Panc1 (cell line): ENCODE data around the gene MACROD2. TPM values are rescaled to one million over a fixed set of nuclear protein-coding genes. Genes with fewer than 3 reads are reported as not detected.

Experiments
- ATAC-seq: fragments of 200-7000 bp; cut with Tn5 transposase; 2 replicates; pipeline ENCODE4 v1.9.1; 2020; ENCODE audit warnings: mild to moderate bottlenecking, moderate library complexity
- BruUV-seq: library from RNA; stranded (reverse); fragments of 400-500 nt; replicated peaks from 2 replicates; lab custom pipeline; 2021; lab: Mats Ljungman, UMichigan
- CTCF ChIA-PET: fragments of 300-600 bp; sonication (Branson Sonifier 250); formaldehyde crosslinking; loops from one replicate; lab custom pipeline; 2022; ENCODE audit warnings: antibody characterized with exemption; lab: Charles Lee
- POLR2A ChIA-PET: fragments of 300-600 bp; sonication (Branson Sonifier 250); formaldehyde crosslinking; loops from one replicate; lab custom pipeline; 2022; ENCODE audit warnings: antibody characterized with exemption; lab: Charles Lee
- DNase-seq: peaks from one replicate; pipeline ENCODE4 v3.0.0-alpha.2; 2010; ENCODE audit warnings: low read depth, low spot score
- H3K27ac ChIP-seq: 2 replicates; pipeline ENCODE4 v1.5.1; 2011; ENCODE audit warnings: mild to moderate bottlenecking, low read length, inconsistent platforms
- H3K27me3 ChIP-seq: fragments of 200-500 bp; sonication (Bioruptor generic); 2 replicates; pipeline ENCODE4 v1.6.0; 2014; ENCODE audit warnings: low read length, inconsistent platforms; ENCODE audit not compliant: control insufficient read depth, insufficient read depth
- H3K36me3 ChIP-seq: fragments of 200-500 bp; sonication (Bioruptor generic); 2 replicates; pipeline ENCODE4 v1.5.1; 2014; ENCODE audit warnings: inconsistent platforms, mild to moderate bottlenecking, low read length, moderate library complexity; ENCODE audit not compliant: control insufficient read depth, insufficient read depth
- H3K4me1 ChIP-seq: 2 replicates; pipeline ENCODE4 v1.5.1; 2011; ENCODE audit warnings: inconsistent platforms, mild to moderate bottlenecking, low read length, moderate library complexity; ENCODE audit not compliant: control insufficient read depth, insufficient read depth
- H3K4me3 ChIP-seq, 2 experiments: 2 replicates each; pipeline ENCODE4 v1.5.1; 2011 to 2012; ENCODE audit warnings: low read depth in 2 of 2, low read length in 2 of 2, mild to moderate bottlenecking in 2 of 2, inconsistent platforms in 1 of 2, moderate library complexity in 1 of 2
- H3K9me3 ChIP-seq: fragments of 200-500 bp; sonication (Bioruptor generic); 2 replicates; pipeline ENCODE4 v1.5.1; 2014; ENCODE audit warnings: low read depth, mild to moderate bottlenecking, inconsistent platforms, low read length, moderate library complexity; ENCODE audit not compliant: control insufficient read depth, insufficient read depth
- CTCF ChIP-seq: fragments of 450-650 bp; IDR thresholded peaks from 2 replicates; pipeline ENCODE4 v1.5.1; 2017; ENCODE audit warnings: mild to moderate bottlenecking
- POLR2AphosphoS5 ChIP-seq: IDR thresholded peaks from 2 replicates; pipeline ENCODE4 v1.6.1; 2012; ENCODE audit warnings: mild to moderate bottlenecking, low read depth, low read length, moderate library complexity
- REST ChIP-seq, 2 experiments: IDR thresholded peaks; 2 replicates each; pipeline ENCODE4 v1.6.1; 2011 to 2012; ENCODE audit warnings: low read depth in 2 of 2, control low read depth in 1 of 2, low read length in 1 of 2, mild to moderate bottlenecking in 1 of 2, moderate library complexity in 1 of 2; ENCODE audit not compliant: insufficient read depth in 1 of 2
- SIN3A ChIP-seq: IDR thresholded peaks from 2 replicates; pipeline ENCODE4 v1.6.1; 2012; ENCODE audit warnings: low read depth, mild to moderate bottlenecking, low read length, moderate library complexity, borderline replicate concordance; ENCODE audit not compliant: insufficient read depth
- TCF7L2 ChIP-seq: IDR thresholded peaks from 2 replicates; pipeline ENCODE4 v1.6.1; 2011; ENCODE audit warnings: mild to moderate bottlenecking, low read depth, low read length, inconsistent platforms
- in situ Hi-C: cut with HindIII; loops from 2 replicates; pipeline ENCODE4 v1.10.0; 2016; ENCODE audit warnings: low sequenced_read_pairs, low pct_unique_long_range_greater_than_20kb
- intact Hi-C: fragments of 100-400 bp; cut with micrococcal nuclease; formaldehyde crosslinking; loops from one replicate; pipeline ENCODE4 v1.10.0; 2022; ENCODE audit not compliant: unreplicated experiment
- total RNA-seq: library from RNA; stranded (reverse); gene quantifications from one replicate; pipeline ENCODE4 v1.2.1, GENCODE V29; 2021; ENCODE audit not compliant: unreplicated experiment

Gene MACROD2
- total RNA-seq, 1 experiment from 2014 or later: 1.2 TPM

GRCh38 chr20:15913391-15914025 is 1918.2 kb downstream of the MACROD2 start:
- TF ChIP-seq SIN3A: no peak
- no peak for TF ChIP-seq TCF7L2
- no peak for TF ChIP-seq POLR2AphosphoS5
- TF ChIP-seq REST (IDR thresholded peaks at IDR 0.05; ENCODE audit: insufficient read depth in 1 of 2, low read depth in 2 of 2, low read length in 1 of 2): no peak
- TF ChIP-seq CTCF: no peak
- intact Hi-C loops (no loop called here), in situ Hi-C loops (no loop called here)
- no TSS peak for BruUV-seq
- CTCF ChIA-PET: no interaction called here
- H3K4me3 ChIP-seq: no peak overlapping the region
- no peaks in the 10 kb centered on the region for H3K4me1 ChIP-seq
- POLR2A ChIA-PET: no interaction called here
- H3K9me3 ChIP-seq: no peaks in the 10 kb centered on the region
- no peaks in the 10 kb centered on the region for H3K36me3 ChIP-seq
- ATAC-seq (no peak), DNase-seq (no peak)
- no peaks in the 10 kb centered on the region for H3K27me3 ChIP-seq
- H3K27ac ChIP-seq: no peak overlapping the region

- H3K36me3 ChIP-seq: no peaks in the 10 kb centered on the region
- H3K27me3 ChIP-seq: no peaks in the 10 kb centered on the region
- ATAC-seq (no peak), DNase-seq (no peak)
- POLR2A ChIA-PET: no interaction called here
- intact Hi-C loops (no loop called here), in situ Hi-C loops (no loop called here)
- H3K9me3 ChIP-seq: no peaks in the 10 kb centered on the region
- H3K27ac ChIP-seq: no peak overlapping the region
- TF ChIP-seq SIN3A (no peak), REST (IDR thresholded peaks at IDR 0.05; ENCODE audit: insufficient read depth in 1 of 2, low read depth in 2 of 2, low read length in 1 of 2) (no peak), TCF7L2 (no peak), CTCF (no peak), POLR2AphosphoS5 (no peak)
- no peak overlapping the region for H3K4me3 ChIP-seq
- no TSS peak for BruUV-seq
- no peaks in the 10 kb centered on the region for H3K4me1 ChIP-seq
- CTCF ChIA-PET: no interaction called here
Observed at GRCh38 chr20:15916623-15917022, 1921.3 kb downstream of the MACROD2 start.
